HG03060 (cell line): ENCODE results near the gene ARAP3.
"Not testable (repeated sequence)": the region's sequence is repeated elsewhere in the genome, so short reads cannot be mapped to it uniquely, and the experiment has no call there.

ENCODE experiments used
- ATAC-seq: cut with Tn5 transposase; IDR thresholded peaks from one replicate; pipeline ENCODE4 v1.9.1; 2021; ENCODE audit warnings: low read depth, moderate number of reproducible peaks; ENCODE audit not compliant: unreplicated experiment

Gene ARAP3

DNA sequence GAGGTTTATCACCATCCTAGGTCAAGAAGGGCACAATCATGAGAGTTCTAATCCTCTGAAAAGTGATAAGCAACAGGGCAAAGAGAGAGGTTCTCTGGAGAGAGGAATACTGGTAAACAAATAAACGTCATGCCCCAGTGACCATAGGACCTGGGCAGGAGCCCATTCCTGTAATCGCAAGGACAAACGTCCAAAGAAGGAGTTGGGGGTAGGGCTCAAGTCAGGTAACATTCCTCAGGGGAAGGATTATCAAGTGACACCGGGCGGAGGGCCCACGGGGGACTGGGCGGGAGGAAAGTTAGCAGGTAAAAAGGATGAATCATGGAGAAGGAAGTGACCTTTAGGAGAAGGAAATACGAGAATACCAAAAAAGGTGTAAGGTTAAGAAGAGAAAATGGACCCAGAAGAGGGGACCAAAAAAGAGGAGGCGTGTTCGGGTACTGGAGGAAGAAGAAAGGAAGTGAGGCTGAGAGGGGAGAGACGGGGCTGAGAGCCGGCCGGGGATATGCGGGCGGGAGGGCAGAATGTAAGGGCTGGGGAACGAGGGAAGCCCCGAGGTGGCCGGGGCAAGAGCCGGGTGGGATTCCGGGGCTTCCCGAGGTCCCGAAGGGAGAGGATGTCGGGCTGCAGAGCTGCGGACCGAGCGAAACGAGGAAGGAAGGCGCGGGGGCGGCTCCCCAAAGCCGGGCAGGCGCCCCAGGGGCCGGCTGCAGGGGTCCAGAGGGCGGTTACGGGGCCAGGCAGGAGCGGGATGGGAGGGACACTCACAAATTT lies 63.8 kb downstream of the ARAP3 start:
- peak; percentile 3 for ATAC-seq

DNA sequence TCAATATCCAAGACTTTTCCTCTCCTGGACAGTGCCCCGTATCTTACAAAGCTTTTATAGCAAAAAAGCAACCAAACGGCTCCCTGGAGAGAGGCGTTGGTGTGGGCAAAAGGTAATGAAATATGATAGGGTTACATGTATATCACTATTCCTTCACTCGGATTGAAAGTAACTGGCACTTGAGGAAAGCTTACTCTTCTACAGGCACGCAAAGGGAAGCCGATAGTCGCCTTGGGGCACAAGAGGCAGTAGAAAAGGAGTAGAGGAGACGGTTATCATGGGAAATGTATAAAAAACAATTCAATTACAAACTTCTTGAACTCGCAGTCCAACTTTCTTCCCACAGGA lies 64.4 kb downstream of the ARAP3 start:
- ATAC-seq, result no peak

DNA sequence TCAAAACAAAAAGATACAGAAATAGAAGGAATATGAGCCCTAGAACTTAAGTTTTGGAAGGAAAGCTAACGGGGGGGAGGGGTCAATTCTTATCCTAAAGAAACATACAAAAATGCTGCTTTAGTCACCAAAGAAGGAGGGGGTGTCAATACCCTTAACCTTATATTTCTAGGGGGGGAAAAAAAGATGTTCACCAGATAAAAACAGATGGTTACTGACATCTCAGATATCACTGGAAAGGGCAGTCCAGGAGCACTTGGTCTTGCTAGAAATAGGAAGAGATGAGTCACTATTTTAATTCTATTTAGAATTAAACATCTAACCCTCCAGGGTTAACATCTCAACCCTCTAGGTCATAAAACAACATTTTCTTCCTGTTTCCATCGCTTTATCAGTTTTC lies 64.9 kb downstream of the ARAP3 start:
- ATAC-seq, result no peak

DNA sequence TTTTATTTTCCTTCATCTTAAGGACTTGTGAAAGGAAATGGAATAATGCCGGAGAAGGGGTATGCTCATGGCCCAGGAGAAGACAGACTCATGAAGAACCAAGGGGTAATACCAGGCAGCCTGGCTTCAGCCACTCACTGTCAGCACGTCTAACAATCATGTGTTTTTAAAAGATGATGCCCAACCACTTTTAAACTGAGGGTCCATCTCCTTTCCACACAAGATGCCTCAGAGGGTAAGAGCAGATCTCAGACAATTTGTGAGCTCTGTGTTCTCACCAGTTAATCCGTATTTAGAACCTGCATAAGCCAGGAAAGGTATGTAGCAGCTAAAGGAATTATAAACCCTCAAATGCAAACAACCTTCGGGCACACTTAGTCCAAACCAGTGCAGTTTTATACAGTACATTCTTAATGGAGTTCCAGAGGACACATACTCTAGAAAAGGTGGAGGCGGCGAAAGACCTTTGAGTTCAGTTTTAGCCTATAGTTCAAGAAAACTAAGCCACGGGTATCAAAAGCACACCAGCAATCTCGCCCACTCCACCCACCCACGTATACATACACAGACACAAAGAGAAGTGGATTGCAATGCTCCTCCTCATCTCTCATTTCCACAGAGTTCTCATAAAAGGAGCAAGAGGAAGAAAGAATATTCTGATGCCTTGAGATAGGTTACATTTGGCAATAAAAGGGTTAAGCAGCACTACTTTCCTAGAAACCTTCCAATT lies 65.9 kb downstream of the ARAP3 start:
- ATAC-seq, result no peak

DNA sequence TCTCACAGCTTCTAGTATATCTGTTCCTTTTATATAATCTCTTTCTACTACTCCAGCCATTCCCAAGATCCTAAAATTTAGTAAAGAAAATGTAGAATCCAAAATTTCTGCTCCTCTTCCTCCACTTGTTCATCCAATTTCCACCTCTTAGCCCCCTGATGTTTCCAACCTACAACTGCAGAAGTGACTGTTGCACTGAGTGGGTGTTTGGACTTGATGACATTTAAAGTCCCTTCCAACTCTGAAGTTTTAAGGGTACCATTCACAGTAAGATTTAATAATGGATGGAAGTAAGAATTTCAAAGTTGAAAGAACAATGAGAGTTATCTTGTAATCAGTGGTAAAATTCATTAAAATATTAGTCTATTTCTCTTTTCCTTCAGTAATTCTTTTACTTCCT lies 68.7 kb downstream of the ARAP3 start:
- ATAC-seq, result no peak

DNA sequence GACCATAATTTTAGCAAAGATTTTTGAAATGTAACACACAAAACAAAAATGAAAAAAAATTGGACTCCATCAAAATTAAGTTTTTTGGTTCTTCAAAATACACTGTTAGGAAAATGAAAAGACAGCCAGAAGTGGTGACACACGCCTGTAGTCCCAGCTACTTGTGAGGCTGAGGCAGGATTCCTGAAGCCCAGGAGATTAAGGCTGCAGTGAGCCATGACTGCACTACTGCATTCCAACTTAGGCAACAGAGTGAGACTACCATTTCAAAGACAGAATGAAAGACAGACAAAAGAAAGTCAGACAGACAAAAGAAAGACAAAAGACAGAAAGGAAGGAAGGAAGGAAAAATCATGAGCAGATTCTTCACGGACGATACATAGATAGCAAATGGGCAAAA lies 70.7 kb downstream of the ARAP3 start:
- ATAC-seq, result no peak

DNA sequence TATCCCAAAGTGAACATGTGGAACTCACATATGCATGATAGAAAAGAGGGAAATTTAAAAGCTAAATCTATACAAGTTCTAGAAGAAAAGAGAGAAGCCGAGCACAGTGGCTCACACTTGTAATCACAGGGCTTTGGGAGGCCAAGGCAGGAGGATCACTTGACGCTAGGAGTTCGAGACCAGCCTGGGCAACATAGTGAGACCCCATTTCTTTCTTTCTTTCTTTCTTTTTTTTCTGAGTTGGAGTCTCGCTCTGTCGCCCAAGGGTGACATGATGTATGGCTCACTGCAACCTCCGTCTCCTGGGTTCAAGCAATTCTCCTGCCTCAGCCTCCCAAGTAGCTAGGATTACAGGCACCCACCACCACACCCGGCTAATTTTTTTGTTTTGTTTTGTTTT lies 72.1 kb downstream of the ARAP3 start:
- not testable (repeated sequence) for ATAC-seq

DNA sequence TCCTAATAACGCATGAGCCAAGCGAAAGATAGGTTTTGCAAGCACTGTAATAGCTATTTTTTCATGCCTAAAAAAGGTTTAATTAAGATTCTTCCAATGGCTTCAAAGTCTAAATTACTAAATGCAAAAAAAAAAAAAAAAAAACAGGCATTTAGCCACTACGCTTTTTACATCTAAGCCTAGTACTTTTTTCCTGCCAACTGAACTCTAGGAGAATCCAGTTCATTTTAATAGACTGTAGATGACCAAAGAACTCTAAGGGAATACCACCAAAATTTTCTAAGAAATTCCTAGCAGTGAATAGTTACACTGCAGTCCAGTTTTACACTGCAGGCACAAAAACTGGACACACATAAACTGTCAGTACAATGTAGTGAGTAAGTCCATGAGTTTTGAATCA lies 73.0 kb downstream of the ARAP3 start:
- no peak for ATAC-seq

DNA sequence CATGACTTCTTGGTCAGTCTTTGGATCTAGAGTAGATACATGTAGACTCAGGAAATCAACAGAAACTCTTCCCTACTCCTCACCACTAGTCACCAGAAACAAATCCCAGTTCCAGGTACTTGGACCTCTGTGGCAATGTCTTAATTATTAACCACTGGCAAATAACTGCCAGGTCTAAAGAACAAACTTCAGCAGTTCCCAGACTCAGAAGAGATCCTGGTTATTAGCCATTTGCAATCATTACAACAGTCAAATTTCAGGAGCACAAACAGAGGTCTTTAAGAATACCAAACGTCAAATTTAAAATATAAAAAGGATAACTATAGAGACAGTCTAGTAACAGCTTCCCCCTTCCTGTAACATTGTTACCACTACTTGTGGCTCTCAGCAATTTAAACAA lies 73.5 kb downstream of the ARAP3 start:
- ATAC-seq, result no peak

DNA sequence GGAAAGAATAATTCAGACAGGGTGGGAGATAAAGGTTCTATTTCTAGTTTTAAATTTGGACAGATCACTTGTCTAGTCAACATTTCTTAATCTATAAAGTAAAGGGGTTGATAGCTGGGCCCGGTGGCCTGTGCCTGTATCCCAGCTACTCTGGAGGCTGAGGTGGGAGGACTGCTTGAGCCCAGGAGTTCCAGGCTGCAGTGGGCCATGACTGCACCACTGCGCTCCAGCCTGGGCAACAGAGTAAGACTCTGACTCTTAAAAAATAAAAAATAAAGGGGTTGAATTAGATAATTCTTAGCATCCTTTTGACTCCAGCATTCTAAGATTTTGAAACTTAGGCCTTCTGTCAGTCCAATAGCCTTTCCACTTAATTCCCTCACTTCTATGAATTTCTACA lies 74.0 kb downstream of the ARAP3 start:
- ATAC-seq, result no peak

DNA sequence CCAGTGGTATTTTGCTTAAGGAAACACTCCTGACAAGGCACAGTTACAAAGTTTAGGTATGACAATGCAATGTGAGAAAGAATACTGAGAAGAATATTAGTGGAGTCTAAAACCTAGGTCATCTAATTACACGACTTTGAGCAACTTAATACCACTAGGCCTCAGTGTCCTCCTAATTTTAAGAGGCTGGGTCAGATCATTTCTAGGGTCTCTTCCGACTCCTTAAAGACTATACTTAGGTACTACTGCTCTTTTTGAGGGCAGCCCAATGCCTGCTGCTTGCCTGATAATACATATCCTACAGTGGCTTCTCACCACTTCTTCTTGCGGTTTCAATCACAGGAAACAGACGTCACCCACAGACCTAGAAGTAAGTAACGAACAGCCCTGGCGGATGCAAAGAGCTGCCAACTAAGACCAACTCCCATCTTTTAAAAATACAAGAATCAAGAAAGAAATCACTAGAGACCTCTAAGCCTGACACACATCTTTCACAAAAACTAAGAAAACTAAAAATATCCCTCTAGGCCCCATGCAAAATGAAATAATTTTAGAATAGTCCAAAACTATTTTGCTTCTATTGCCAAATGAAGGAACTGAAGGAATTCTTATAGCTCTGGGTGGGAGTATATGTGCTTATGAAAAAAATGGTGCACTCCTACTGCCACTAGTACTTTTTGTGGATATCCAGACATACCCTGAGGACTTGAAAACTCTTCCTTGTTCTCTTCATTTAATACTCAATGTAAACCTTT lies 76.3 kb downstream of the ARAP3 start:
- ATAC-seq, result peak; percentile 89

DNA sequence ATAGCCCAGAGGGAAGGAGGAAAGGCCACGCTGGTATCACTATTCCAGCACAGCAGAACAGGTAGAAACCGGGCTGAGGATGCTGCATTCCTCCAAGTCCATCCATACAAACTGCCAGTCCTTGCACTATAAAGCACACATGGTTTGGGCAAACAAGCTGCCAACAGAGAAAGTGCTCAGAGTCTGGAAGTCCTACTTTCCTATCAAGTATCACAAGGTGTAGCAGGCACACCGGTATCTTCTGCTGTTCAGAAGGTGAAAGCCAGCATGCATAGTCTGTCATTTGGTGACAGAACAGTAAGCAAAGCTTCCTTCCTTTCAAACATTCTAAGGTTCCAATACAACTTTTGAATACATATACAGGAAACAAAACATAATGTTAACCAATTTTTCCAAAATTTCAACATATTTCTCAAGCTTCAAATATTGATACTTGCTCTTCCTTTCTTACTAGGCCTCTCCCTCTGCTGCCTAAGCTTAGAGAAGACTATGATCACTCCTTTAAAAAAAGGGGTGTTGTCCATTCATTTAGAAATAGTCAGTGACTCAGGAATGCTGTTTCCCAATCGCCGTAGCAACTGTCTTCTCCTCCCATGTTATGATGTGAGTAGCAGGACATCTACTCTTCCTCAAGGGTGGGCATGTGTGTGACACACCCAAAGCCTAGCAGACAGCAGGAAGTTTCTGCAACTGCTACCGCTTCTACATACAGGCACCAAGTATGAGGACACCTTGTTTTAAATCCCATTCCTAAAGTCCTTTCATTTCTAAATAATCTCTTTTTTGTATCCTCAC lies 77.9 kb downstream of the ARAP3 start:
- ATAC-seq, result no peak
